ENCODE data around the gene TEX36. TPM values are rescaled to one million over a fixed set of nuclear protein-coding genes. Genes with fewer than 3 reads are reported as not detected.

The TEX36 gene
- total RNA-seq, 1 experiment from 2014 or later: not detected

GRCh38 chr10:125611756-125612155 lies 71.2 kb downstream of the TEX36 start:
- CTCF ChIA-PET: no interaction called here

GRCh38 chr10:125611216-125611615 lies 71.7 kb downstream of the TEX36 start:
- TF ChIP-seq SIN3A (IDR thresholded peaks at IDR 0.05; ENCODE audit: borderline replicate concordance, insufficient read depth, low read depth, low read length) (no peak), POLR2AphosphoS5 (IDR thresholded peaks at IDR 0.05; ENCODE audit: low read depth, low read length) (no peak), CTCF (IDR thresholded peaks at IDR 0.05) (no peak), REST (IDR thresholded peaks at IDR 0.05; ENCODE audit: insufficient read depth in 1 of 2, low read depth in 2 of 2, low read length in 1 of 2) (no peak), TCF7L2 (IDR thresholded peaks at IDR 0.05; ENCODE audit: low read depth, low read length) (no peak)
- Histone ChIP-seq H3K4me3 (ENCODE audit: low read depth in 2 of 2, low read length in 2 of 2) (no peak overlapping the region), H3K9me3 (ENCODE audit: control insufficient read depth, insufficient read depth, low read depth, low read length) (no peaks in the 10 kb centered on the region), H3K36me3 (ENCODE audit: control insufficient read depth, insufficient read depth, low read length) (no peaks in the 10 kb centered on the region), H3K27me3 (ENCODE audit: control insufficient read depth, insufficient read depth, low read length) (peaks cover 18% of the 10 kb centered on the region), H3K4me1 (ENCODE audit: control insufficient read depth, insufficient read depth, low read length) (no peaks in the 10 kb centered on the region), H3K27ac (ENCODE audit: low read length) (no peak overlapping the region)
- intact Hi-C loops (cut with micrococcal nuclease; ENCODE audit: unreplicated experiment) (no loop called here), in situ Hi-C loops (cut with HindIII; ENCODE audit: low pct_unique_long_range_greater_than_20kb, low sequenced_read_pairs) (no loop called here)
- POLR2A ChIA-PET: interaction anchor here (0.6 kb wide), 1 partner anchor 720 kb away, joined by 9 read pairs; no protein-coding TSS in a partner anchor
- no TSS peak for BruUV-seq (replicated peaks)
- DNase-seq (ENCODE audit: low read depth, low spot score): no peak
- no peak for ATAC-seq
- CTCF ChIA-PET: no interaction called here

More at GRCh38 chr10:125611756-125612155, 71.2 kb downstream of the TEX36 start:
- H3K36me3 ChIP-seq (ENCODE audit: control insufficient read depth, insufficient read depth, low read length): no peaks in the 10 kb centered on the region
- H3K4me1 ChIP-seq (ENCODE audit: control insufficient read depth, insufficient read depth, low read length): no peaks in the 10 kb centered on the region
- H3K4me3 ChIP-seq (ENCODE audit: low read depth in 2 of 2, low read length in 2 of 2): no peak overlapping the region
- peaks cover 17% of the 10 kb centered on the region for H3K27me3 ChIP-seq (ENCODE audit: control insufficient read depth, insufficient read depth, low read length)
- intact Hi-C loops (cut with micrococcal nuclease; ENCODE audit: unreplicated experiment) (no loop called here), in situ Hi-C loops (cut with HindIII; ENCODE audit: low pct_unique_long_range_greater_than_20kb, low sequenced_read_pairs) (no loop called here)
- POLR2A ChIA-PET: interaction anchor here (0.6 kb wide), 1 partner anchor 721 kb away, joined by 9 read pairs; no protein-coding TSS in a partner anchor
- no peak for TF ChIP-seq SIN3A (IDR thresholded peaks at IDR 0.05; ENCODE audit: borderline replicate concordance, insufficient read depth, low read depth, low read length)
- no peak for TF ChIP-seq POLR2AphosphoS5 (IDR thresholded peaks at IDR 0.05; ENCODE audit: low read depth, low read length)
- no peak for TF ChIP-seq REST (IDR thresholded peaks at IDR 0.05; ENCODE audit: insufficient read depth in 1 of 2, low read depth in 2 of 2, low read length in 1 of 2)
- TF ChIP-seq TCF7L2 (IDR thresholded peaks at IDR 0.05; ENCODE audit: low read depth, low read length): no peak
- TF ChIP-seq CTCF (IDR thresholded peaks at IDR 0.05): no peak
- BruUV-seq (replicated peaks): no TSS peak
- H3K9me3 ChIP-seq (ENCODE audit: control insufficient read depth, insufficient read depth, low read depth, low read length): no peaks in the 10 kb centered on the region
- no peak for DNase-seq (ENCODE audit: low read depth, low spot score)
- no peak overlapping the region for H3K27ac ChIP-seq (ENCODE audit: low read length)
- no peak for ATAC-seq
